PC-3 (cell line): ENCODE results near the gene PXT1. TPM values are rescaled to one million over a fixed set of nuclear protein-coding genes. Genes with fewer than 3 reads are reported as not detected.

Experiments used
- ATAC-seq: fragments of 200-7000 bp; cut with Tn5 transposase; 2 replicates; pipeline ENCODE4 v1.9.1; 2020; ENCODE audit warnings: mild to moderate bottlenecking, moderate library complexity
- BruUV-seq: library from RNA; stranded (reverse); fragments of 400-500 nt; replicated peaks from 2 replicates; lab custom pipeline; 2021; lab: Mats Ljungman, UMichigan
- CTCF ChIA-PET: fragments of 300-600 bp; sonication (Branson Sonifier 250); formaldehyde crosslinking; loops from one replicate; lab custom pipeline; 2022; ENCODE audit warnings: antibody characterized with exemption; lab: Charles Lee
- POLR2A ChIA-PET: fragments of 300-600 bp; sonication (Branson Sonifier 250); formaldehyde crosslinking; loops from one replicate; lab custom pipeline; 2022; ENCODE audit warnings: antibody characterized with exemption; ENCODE audit not compliant: unreplicated experiment; lab: Charles Lee
- DNase-seq: peaks from one replicate; pipeline ENCODE4 v3.0.0-alpha.2; 2015
- H2AFZ ChIP-seq: fragments of 300-600 bp; sonication (generic); 2 replicates; pipeline ENCODE4 v1.6.0; 2016; ENCODE audit warnings: antibody characterized with exemption, low read length
- H3F3A ChIP-seq: fragments of 300-600 bp; sonication (generic); one replicate; pipeline ENCODE4 v1.6.0; 2017; ENCODE audit warnings: antibody characterized with exemption, low read length, control low read depth, mild to moderate bottlenecking; ENCODE audit not compliant: unreplicated experiment
- H3K27ac ChIP-seq: fragments of 300-600 bp; sonication (generic); 2 replicates; pipeline ENCODE4 v1.5.1; 2016; ENCODE audit warnings: mild to moderate bottlenecking, low read length
- H3K27me3 ChIP-seq: fragments of 300-600 bp; sonication (generic); 2 replicates; pipeline ENCODE4 v1.6.1; 2016; ENCODE audit warnings: low read length, mixed read lengths
- H3K36me3 ChIP-seq: fragments of 300-600 bp; sonication (generic); 2 replicates; pipeline ENCODE4 v1.6.1; 2016; ENCODE audit warnings: low read depth, mixed run types, low read length, mixed read lengths
- H3K4me1 ChIP-seq: fragments of 300-600 bp; sonication (generic); 2 replicates; pipeline ENCODE4 v1.5.1; 2016; ENCODE audit warnings: low read length; ENCODE audit not compliant: insufficient read depth
- H3K4me2 ChIP-seq: fragments of 300-600 bp; sonication (generic); 2 replicates; pipeline ENCODE4 v1.6.0; 2016; ENCODE audit warnings: low read length
- H3K4me3 ChIP-seq: fragments of 300-600 bp; sonication (generic); 2 replicates; pipeline ENCODE4 v1.5.1; 2016; ENCODE audit warnings: mild to moderate bottlenecking, low read length, mixed read lengths
- H3K79me2 ChIP-seq: fragments of 300-600 bp; sonication (generic); 2 replicates; pipeline ENCODE4 v1.6.1; 2017; ENCODE audit warnings: low read length, mixed read lengths
- H3K9ac ChIP-seq: fragments of 300-600 bp; sonication (generic); 2 replicates; pipeline ENCODE4 v1.6.0; 2016; ENCODE audit warnings: mild to moderate bottlenecking, low read length
- H3K9me2 ChIP-seq: fragments of 300-600 bp; sonication (generic); replicated peaks from 2 replicates; pipeline ENCODE4 v1.6.1; 2016; ENCODE audit warnings: mixed run types, low read length, mixed read lengths
- H3K9me3 ChIP-seq: fragments of 300-600 bp; sonication (generic); 2 replicates; pipeline ENCODE4 v1.6.1; 2016; ENCODE audit warnings: low read length, mixed read lengths
- H4K20me1 ChIP-seq: fragments of 300-600 bp; sonication (generic); 2 replicates; pipeline ENCODE4 v1.6.1; 2016; ENCODE audit warnings: low read length, mixed read lengths
- EZH2 ChIP-seq: fragments of 300-600 bp; sonication (generic); IDR thresholded peaks from one replicate; pipeline ENCODE4 v1.6.1; 2017; ENCODE audit warnings: antibody characterized with exemption, mild to moderate bottlenecking, low read length; ENCODE audit not compliant: unreplicated experiment
- EZH2phosphoT487 ChIP-seq: fragments of 300-600 bp; sonication (generic); IDR thresholded peaks from 2 replicates; pipeline ENCODE4 v1.6.1; 2018; ENCODE audit warnings: mild to moderate bottlenecking, antibody characterized with exemption, low read length, borderline replicate concordance
- intact Hi-C: fragments of 100-400 bp; cut with micrococcal nuclease; formaldehyde crosslinking; loops from 2 replicates; pipeline ENCODE4 v1.9.0; 2023
- total RNA-seq: library from RNA; depleted of rRNA; stranded (reverse); fragments of >200 nt; gene quantifications from 2 replicates; pipeline ENCODE4 v1.2.3, GENCODE V29; 2014
- TF ChIP-seq, protein P1 (sequence below): fragments of 300-600 bp; sonication (generic); conservative IDR thresholded peaks from 2 replicates; pipeline ENCODE4 v1.5.1; 2017; ENCODE audit warnings: antibody characterized with exemption, low read depth, mild to moderate bottlenecking, low read length

PXT1 gene
- total RNA-seq, 1 experiment from 2014 or later = not detected

- Histone ChIP-seq H3K4me1 (peaks cover 6% of the 10 kb centered on the region), H2AFZ (no peak overlapping the region), H3K4me2 (no peak overlapping the region), H3K9ac (no peak overlapping the region), H3F3A (no peaks in the 10 kb centered on the region), H3K79me2 (no peaks in the 10 kb centered on the region), H3K27ac (no peak overlapping the region), H3K27me3 (no peaks in the 10 kb centered on the region), H3K9me3 (no peaks in the 10 kb centered on the region), H3K4me3 (no peak overlapping the region), H4K20me1 (no peaks in the 10 kb centered on the region), H3K36me3 (no peaks in the 10 kb centered on the region), H3K9me2 (no peaks in the 10 kb centered on the region)
- TF ChIP-seq EZH2 (no peak), EZH2phosphoT487 (no peak)
- TF ChIP-seq, protein P1, sequence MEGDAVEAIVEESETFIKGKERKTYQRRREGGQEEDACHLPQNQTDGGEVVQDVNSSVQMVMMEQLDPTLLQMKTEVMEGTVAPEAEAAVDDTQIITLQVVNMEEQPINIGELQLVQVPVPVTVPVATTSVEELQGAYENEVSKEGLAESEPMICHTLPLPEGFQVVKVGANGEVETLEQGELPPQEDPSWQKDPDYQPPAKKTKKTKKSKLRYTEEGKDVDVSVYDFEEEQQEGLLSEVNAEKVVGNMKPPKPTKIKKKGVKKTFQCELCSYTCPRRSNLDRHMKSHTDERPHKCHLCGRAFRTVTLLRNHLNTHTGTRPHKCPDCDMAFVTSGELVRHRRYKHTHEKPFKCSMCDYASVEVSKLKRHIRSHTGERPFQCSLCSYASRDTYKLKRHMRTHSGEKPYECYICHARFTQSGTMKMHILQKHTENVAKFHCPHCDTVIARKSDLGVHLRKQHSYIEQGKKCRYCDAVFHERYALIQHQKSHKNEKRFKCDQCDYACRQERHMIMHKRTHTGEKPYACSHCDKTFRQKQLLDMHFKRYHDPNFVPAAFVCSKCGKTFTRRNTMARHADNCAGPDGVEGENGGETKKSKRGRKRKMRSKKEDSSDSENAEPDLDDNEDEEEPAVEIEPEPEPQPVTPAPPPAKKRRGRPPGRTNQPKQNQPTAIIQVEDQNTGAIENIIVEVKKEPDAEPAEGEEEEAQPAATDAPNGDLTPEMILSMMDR = no peak
- BruUV-seq = no TSS peak
- ATAC-seq (no peak), DNase-seq (no peak)
- intact Hi-C loops = no loop called here
- ChIA-PET POLR2A (no interaction called here), CTCF (no interaction called here)
Measured at GRCh38 chr6:36426622-36427021, 16.0 kb downstream of the PXT1 start.

- peak overlapping the region; percentile 50 for H3K27ac ChIP-seq
- intact Hi-C loops = loop anchor here (1.0 to 5.0 kb wide), 4 partner anchors 18 to 257 kb away; partner anchors contain the start of gene SRSF3
- peaks cover 6% of the 10 kb centered on the region for H3K4me1 ChIP-seq
- no peaks in the 10 kb centered on the region for H3K9me2 ChIP-seq
- ATAC-seq = peak; percentile 87
- no peaks in the 10 kb centered on the region for H3F3A ChIP-seq
- no peaks in the 10 kb centered on the region for H3K9me3 ChIP-seq
- H3K36me3 ChIP-seq = no peaks in the 10 kb centered on the region
- peak overlapping the region; percentile 73 for H3K9ac ChIP-seq
- H3K4me2 ChIP-seq = peak overlapping the region; percentile 92
- BruUV-seq = no TSS peak
- peak overlapping the region; percentile 72 for H3K4me3 ChIP-seq
- H3K79me2 ChIP-seq = no peaks in the 10 kb centered on the region
- H3K27me3 ChIP-seq = no peaks in the 10 kb centered on the region
- CTCF ChIA-PET = interaction anchor here (0.6 to 1.0 kb wide), 4 partner anchors 16 to 156 kb away, joined by 3 to 5 read pairs (median 4); partner anchors contain the start of gene KCTD20
- peak; percentile 99 for DNase-seq
- POLR2A ChIA-PET = interaction anchor here (0.6 to 1.0 kb wide), 3 partner anchors 17 to 312 kb away, joined by 3 to 5 read pairs (median 3); no protein-coding TSS in a partner anchor
- peak overlapping the region; percentile 96 for H2AFZ ChIP-seq
- H4K20me1 ChIP-seq = no peaks in the 10 kb centered on the region
- TF ChIP-seq, protein P1 = peak; percentile 83
- no peak for TF ChIP-seq EZH2phosphoT487
- no peak for TF ChIP-seq EZH2
Measured at GRCh38 chr6:36423101-36423824, 19.4 kb downstream of the PXT1 start.

GRCh38 chr6:36422714-36423100 is 19.9 kb downstream of the PXT1 start:
- intact Hi-C loops = loop anchor here (1.0 to 5.0 kb wide), 4 partner anchors 19 to 258 kb away; partner anchors contain the start of gene SRSF3
- peak overlapping the region; percentile 64 for H3K9ac ChIP-seq
- no peaks in the 10 kb centered on the region for H3K9me3 ChIP-seq
- no TSS peak for BruUV-seq
- H3K4me2 ChIP-seq = peak overlapping the region; percentile 92
- TF ChIP-seq EZH2 = no peak
- TF ChIP-seq, protein P1 = no peak
- no peak for TF ChIP-seq EZH2phosphoT487
- no peaks in the 10 kb centered on the region for H3K36me3 ChIP-seq
- DNase-seq (no peak), ATAC-seq (no peak)
- no peaks in the 10 kb centered on the region for H3K79me2 ChIP-seq
- no peaks in the 10 kb centered on the region for H3F3A ChIP-seq
- no peaks in the 10 kb centered on the region for H3K9me2 ChIP-seq
- peaks cover 6% of the 10 kb centered on the region for H3K4me1 ChIP-seq
- ChIA-PET CTCF (interaction anchor here (0.8 to 1.0 kb wide), 2 partner anchors 20 to 157 kb away, joined by 3 to 5 read pairs; partner anchors contain the start of gene KCTD20), POLR2A (interaction anchor here (0.6 kb wide), 1 partner anchor 19 kb away, joined by 3 read pairs; no protein-coding TSS in a partner anchor)
- H3K27ac ChIP-seq = no peak overlapping the region
- peak overlapping the region; percentile 72 for H3K4me3 ChIP-seq
- H4K20me1 ChIP-seq = no peaks in the 10 kb centered on the region
- H3K27me3 ChIP-seq = no peaks in the 10 kb centered on the region
- H2AFZ ChIP-seq = peak overlapping the region; percentile 93
